IPS-NIHi7 (cell line): ENCODE data around the gene CCR7.

Source experiments
- DNase-seq: peaks from one replicate; pipeline ENCODE4 v3.0.0; 2012; ENCODE audit warnings: mixed read lengths; ENCODE audit errors: extremely low spot score

The CCR7 gene, protein sequence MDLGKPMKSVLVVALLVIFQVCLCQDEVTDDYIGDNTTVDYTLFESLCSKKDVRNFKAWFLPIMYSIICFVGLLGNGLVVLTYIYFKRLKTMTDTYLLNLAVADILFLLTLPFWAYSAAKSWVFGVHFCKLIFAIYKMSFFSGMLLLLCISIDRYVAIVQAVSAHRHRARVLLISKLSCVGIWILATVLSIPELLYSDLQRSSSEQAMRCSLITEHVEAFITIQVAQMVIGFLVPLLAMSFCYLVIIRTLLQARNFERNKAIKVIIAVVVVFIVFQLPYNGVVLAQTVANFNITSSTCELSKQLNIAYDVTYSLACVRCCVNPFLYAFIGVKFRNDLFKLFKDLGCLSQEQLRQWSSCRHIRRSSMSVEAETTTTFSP

GRCh38 chr17:40564883-40565768 is at the start of gene CCR7:
CCR7 (minus strand) TSS chr17:40565472; CDS start chr17:40565409, 63 bp downstream.
- DNase-seq: no peak

GRCh38 chr17:40614431-40615067 is 49.3 kb upstream of the CCR7 start:
- DNase-seq: no peak

DNA sequence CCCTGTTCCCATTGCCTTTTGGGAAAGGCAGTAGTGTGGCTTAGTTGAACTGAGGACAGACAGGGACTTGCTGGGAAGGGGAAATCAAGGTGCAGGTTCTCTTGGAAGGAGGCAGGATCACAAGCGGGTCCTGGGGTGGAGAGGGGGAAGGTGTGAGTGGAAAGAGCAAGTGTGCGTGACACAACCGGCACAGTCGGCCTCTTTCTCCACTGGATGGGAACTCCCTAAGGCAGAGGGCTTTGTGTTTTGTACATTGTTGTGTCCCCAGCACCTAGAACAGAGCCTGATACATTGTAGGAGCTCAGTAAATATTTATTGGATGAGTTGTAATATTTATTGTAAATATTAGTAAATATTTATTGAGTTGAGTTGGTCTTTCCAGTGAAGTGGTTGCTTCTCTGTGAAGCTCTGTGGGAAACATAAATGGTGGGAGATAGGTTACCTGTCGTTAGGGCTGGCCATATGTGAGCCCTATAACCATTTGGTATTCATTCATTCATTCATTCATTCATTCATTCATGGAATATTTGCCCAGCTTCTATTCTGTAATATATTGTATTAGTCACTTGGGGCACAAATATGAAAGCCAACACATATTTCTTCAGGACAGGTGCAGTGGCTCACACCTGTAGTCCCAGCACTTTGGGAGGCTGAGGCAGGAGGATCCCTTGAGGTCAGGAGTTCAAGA is 48.3 kb upstream of the CCR7 start:
- DNase-seq: no peak

DNA sequence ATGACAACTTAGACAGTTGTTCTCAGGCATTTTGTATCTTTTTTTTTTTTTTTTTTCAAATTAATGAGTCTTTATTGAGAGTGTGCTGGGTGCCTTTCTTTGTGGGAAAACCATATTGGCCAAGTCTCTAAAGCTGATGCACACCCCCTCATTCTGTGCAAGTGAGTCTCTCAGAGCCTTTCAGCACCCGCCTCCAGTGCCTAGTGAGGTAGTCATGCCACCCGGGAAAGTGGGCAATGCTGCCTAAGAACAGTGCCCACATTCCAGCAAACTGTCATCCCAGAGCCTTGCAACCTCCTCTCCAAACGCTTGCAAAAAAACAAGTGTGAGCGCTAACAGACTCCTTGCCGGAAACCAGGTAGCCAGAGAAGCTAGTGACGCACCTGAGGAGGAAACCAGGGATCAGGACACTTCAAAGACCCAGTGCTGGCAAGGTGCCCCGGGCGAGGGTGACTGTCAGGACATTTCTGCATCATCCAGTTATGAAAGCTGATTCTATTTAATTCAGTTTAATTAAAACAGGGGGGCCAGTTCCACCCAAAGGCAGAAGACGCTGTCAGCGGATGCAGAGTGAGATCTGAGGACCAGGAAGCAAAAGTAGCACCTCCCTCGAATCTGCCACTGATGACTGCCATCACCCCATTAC is 47.5 kb upstream of the CCR7 start:
- DNase-seq: no peak

- DNase-seq: no peak
These were observed 46.7 kb upstream of the CCR7 start for GRCh38 chr17:40611840-40612474.

DNA sequence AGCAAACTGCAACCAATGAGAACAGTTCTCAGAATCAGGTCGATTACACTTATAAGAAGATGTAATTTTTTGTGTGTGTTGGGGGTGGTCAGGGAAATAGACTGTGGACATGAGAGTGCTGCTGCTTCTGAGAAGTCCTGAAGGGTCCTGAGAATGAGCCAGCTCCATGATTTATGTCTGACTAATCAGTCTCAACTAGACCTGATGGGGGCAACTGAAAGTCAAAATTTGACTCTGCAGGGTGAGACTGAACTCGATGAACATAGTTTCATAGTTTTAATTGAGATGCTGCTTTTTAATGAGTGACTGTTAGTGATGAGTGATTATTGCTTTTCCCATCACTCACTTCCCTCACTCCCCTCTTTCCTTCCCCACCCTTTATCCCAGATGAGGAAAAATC is 45.1 kb upstream of the CCR7 start:
- DNase-seq: no peak

DNA sequence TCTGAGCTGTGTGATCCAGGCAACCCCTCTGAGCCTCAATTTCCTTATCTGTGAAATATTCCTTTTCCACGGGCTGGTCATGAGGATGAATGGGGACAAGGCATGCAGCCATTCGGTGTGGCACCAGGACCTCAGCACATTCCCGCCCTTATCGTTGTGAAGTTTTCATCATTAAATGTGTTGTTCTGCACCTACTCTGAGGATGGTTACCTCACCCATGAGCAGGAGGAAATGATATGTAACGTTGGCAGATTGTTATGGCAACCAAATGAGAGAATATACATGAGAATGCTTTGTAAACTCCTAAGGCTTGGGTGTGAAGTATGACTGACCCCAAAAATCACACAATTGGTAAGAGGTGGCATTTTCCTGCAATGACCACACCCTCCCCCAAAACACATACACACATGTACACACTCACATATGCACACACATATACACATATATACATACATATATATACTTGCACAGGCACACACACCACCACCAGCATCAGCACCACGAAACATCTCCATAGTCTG is 42.8 kb upstream of the CCR7 start:
- DNase-seq: no peak

DNA sequence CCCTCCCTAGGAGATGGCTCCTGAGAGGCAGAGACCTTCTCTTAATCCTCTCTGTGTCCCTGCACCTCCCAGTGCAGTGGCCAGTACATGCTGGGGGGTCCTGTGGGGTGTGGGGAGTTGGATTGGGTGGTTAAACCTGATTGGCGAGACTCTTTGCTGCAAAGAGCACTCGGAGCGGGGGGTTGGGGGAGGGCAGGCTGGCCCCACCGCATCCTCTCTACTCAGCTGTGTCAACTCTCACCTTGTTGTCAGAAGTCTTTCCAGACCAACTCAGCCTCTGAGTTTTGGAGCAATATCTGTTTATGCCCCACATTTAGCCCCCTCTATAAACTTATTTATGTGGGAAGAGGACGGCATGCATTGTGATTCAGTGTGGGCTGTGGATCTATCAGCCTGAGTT is 42.4 kb upstream of the CCR7 start:
- DNase-seq: no peak

DNA sequence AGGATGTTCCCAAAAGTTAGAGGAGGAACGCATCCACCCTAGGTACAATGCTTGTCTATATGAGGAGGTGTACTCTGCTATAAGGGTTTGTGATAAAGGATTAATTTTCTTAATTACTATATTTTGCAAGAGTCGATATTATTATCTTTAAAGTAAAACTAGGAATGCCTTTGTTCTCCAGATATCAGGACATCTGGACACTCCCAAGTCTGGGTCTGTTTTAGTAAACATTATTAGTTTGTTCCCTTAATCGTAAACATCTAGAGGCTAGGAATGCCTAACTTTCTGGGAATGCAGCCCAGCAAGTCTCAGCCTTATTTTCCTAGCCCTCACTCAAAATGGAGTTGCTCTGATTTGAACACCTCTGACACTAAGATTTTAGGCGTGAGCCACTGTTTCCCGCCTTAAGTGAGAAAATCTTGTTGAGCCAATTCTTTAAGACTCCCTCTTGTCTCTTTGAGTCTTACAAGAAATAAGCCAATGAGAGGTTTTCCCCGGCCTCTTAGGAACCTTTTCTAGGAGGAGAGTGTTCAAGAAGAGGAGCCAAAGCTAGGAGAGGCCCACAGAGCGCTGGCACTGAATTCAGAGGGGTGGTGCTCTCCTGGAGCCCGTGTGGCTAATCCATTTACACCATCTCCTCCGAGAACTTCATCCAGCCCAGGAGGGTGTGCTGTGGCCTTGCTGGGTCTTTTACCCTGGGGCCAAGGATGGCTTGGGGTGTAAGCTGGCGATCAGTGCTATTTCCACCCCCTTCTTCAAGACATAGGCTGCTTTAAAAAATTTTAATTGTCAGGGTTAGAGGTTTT is 41.5 kb upstream of the CCR7 start:
- DNase-seq: no peak

DNA sequence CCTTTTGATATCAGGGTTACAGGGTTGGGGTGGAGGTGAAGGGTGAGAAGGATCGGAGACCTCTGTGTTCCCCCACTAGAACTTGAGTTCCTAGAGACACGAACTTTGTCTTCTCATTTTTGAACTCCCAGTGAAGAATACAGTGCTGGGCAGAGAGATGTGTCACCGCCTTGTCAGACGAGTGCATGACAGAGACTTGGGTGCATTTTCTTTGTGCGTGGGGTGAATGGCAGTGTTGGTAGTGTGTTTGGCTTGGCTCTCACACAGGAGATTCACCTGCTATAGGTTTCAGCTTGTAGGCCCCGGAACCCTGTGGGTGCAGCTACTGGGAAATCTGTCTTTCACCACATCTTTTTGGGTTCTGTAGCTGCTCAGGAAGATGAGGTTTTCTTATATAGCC is 40.0 kb upstream of the CCR7 start:
- no peak for DNase-seq

DNA sequence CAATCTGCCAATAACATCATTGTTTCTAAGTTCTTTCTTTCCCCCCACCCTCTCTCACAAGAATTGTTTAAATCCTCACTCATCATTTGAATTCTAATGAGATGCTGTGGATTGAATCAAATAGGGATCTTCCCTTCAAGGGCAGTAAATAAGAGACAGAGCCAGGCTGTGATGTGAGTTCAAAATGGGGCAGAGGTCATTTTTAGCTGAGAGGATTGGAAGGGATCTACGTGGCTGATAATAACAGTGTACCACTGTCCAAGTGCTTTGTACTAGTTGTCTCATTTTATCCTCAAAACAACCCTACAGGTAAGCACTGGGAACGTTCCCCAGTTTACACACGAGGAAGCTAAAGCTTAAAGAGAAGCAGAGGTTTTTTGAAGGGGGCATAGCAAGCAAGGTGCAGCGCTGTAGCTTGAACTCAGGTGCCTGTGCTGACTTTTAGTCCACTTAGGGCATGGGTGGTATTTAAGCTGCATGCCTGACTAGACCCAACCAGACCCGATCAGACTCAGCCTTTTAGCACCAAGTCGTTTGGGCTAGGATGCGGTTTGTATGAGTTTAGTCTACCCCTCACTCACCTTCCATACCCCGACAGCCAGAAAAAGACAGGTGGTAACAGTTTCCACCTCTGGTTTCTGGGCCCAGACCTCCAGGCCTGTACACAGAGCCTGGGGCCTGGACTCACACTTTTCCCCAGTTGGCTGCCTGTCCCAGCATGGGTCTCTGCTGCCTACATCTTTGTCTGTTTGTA is 39.2 kb upstream of the CCR7 start:
- no peak for DNase-seq

DNA sequence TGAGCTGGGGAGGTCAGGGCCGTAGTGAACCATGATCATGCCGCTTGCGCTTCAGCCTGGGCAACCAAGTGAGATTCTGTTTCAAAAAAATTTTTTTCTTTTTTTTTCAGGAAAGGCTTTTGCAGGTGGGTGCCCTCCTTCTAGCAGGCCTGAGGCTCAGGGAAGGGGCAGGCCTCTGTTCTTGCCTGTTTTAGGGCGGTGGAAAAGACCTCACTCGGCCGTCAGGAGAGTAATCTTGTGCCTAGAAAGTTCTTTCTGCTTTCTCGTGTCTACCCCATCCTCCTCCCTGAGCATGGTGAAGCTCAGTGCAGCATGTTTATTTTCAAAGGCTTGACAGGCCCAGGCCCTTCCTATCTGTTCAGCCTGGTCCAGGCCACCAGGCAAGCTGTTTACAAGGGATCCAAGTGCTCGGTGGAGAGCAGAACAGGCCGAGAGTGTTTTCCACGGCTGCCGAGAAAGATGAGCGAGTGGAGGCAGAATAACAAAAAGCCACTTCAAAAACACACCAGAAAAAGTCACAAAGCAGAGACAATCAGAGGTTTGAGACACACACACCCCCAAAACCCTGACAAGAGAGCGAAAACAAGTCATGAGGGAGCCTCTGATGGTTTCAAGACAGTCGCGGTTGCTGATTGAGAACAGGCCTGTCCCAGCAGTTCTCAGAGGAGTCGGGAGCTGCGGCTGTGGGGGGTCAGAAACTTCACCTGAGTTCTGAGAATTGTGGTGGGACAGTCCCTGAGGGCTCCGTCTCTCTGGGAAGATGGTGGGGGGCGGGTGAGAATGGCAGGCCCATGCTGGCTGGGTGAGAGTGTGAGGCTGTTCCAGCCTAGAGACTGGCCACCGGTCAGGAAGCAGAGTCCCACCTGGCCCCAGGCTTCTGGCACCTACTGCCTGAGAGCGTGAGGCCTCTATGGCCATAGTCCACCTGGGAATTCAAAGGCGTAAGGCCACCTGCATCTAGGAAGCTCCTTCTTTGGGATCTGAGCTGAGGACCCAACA is 37.5 kb upstream of the CCR7 start:
- no peak for DNase-seq

DNA sequence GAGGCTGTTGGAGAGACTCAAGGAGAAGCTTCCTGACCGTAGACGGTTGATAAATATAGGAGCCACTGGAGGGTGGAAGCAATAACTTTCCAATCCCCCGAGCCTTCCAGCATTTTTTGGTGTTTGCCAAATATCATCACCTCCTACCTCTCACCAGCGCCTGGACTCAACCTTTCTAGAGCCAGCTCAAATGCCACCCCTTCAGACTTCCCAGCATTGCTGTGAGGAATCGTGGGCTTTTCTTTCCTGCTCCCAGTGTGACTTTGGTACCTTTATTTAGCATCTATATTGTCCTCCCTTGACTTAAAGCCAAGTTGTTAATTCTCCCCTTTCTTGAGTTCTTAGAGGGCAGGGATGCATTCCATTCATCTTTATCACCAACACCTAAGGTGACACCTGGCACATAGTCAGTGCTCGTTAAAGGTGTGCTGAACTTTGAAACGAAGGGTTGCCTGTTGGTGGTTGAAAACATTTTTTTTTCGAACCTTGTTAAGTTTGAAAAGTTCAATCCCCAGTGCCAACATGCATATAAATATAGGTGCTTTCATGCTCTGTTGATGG is 35.3 kb upstream of the CCR7 start:
- DNase-seq: no peak

- DNase-seq: no peak
These were observed 34.1 kb upstream of the CCR7 start for GRCh38 chr17:40599468-40599763.

DNA sequence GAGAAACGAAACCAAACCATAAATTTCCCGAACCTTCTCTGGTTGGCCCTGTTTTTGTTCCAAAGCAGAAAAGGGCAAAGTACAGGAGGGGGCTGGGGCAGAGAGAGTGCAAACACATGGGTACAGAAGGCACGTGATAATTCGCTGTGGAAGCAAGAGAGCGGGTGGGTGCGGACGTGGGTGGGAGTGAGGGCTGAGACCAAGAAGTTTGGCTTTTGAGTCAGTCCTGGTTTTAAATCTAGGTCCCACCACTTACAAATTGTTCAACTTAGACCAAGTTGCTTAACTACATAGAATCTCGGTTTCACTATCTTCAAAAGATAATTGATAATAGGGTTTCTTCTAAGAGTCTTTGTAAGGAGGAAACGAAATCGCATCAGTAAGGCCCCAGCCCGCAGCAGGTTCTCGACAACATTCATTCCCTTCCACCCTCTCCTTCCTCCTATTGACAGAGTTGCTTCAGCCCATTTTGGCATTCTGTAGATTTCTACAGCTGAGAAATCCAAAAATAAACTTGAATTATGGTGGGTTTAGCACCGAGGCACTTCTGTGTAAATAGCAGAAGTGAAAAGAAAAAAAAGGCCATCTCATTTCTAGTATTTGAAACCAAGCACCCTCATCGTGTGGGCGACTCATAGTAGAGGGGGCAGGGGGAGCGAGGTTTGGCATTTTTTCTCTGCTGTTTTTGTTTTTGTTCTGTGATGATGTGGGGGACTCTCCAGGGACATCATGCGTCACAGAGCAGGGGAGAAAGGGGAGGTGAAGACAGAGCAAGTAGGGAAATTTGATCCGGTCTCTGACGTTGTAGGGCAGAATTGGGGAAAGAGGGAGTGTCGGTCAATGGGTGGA is 33.6 kb upstream of the CCR7 start:
- DNase-seq: no peak

DNA sequence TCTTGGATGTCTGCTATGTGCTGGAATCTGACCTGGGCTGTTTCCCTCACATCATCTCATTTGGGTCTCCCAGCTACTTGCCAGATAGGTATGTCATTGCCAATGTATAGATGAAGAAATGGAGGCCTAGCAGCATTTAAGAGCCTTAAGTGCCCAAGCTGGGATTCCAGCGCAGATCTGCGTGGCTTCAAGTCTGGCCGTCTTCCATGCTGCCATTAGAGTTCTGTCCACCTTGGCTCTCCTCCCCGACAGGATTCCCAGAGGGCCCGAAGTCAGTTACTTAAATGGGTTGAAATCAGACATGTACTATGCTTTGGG is 33.0 kb upstream of the CCR7 start:
- DNase-seq: no peak
